CD4-positive, CD25-positive, alpha-beta regulatory T cell (primary cell): ENCODE measurements around the gene ARSK. TPM values are rescaled to one million over a fixed set of nuclear protein-coding genes. Genes with fewer than 3 reads are reported as not detected.
A peak's percentile ranks its signal among the peaks of the same experiment; 100 is the strongest.

ENCODE experiments used
- ATAC-seq, 2 donors: fragments of 150-1000 bp; cut with Tn5 transposase; one replicate each; pipeline ENCODE4 v1.10.0; 2021; ENCODE audit warnings: low read depth in 2 of 2, moderate number of reproducible peaks in 2 of 2, moderate library complexity in 1 of 2
- DNase-seq, 3 donors: peaks; one replicate each; pipeline versions ENCODE4 v3.0.0 to v3.0.0-alpha.2; 2012 to 2022; ENCODE audit warnings: mixed read lengths in 1 of 3
- H3K27ac ChIP-seq: one replicate; pipeline ENCODE4 v1.7.0; 2013; ENCODE audit warnings: mild to moderate bottlenecking, low read length; ENCODE audit not compliant: insufficient read depth, poor library complexity, severe bottlenecking
- H3K27me3 ChIP-seq: one replicate; pipeline ENCODE4 v1.7.0; 2013; ENCODE audit warnings: low read length; ENCODE audit not compliant: control insufficient read depth, insufficient read depth
- H3K36me3 ChIP-seq: one replicate; pipeline ENCODE4 v1.7.0; 2013; ENCODE audit warnings: mild to moderate bottlenecking, low read length, moderate library complexity; ENCODE audit not compliant: control insufficient read depth, insufficient read depth
- H3K4me1 ChIP-seq: 2 replicates; pipeline ENCODE4 v1.7.0; 2013; ENCODE audit warnings: mild to moderate bottlenecking, low read length; ENCODE audit not compliant: insufficient read depth, control insufficient read depth, poor library complexity, severe bottlenecking
- H3K4me3 ChIP-seq: one replicate; pipeline ENCODE4 v1.7.0; 2013; ENCODE audit warnings: low read depth, mild to moderate bottlenecking, low read length, moderate library complexity
- H3K9me3 ChIP-seq, 2 experiments: 1 replicate in 1 of 2; 2 replicates in 1 of 2; pipeline ENCODE4 v1.7.0; 2013; ENCODE audit warnings: low read length in 2 of 2, mild to moderate bottlenecking in 1 of 2, moderate library complexity in 1 of 2; ENCODE audit not compliant: control insufficient read depth in 2 of 2
- H3K27ac Mint-ChIP-seq, 3 donors: one replicate each; pipeline ENCODE4 v1.8.0; 2020 to 2022; ENCODE audit warnings: mild to moderate bottlenecking in 3 of 3, mixed read lengths in 3 of 3, moderate library complexity in 2 of 3
- H3K27me3 Mint-ChIP-seq: one replicate; pipeline ENCODE4 v1.8.0; 2022; ENCODE audit warnings: mild to moderate bottlenecking, mixed read lengths
- H3K36me3 Mint-ChIP-seq: one replicate; pipeline ENCODE4 v1.8.0; 2020; ENCODE audit warnings: mixed read lengths
- H3K4me1 Mint-ChIP-seq, 4 donors: one replicate each; pipeline ENCODE4 v1.8.0; 2020 to 2022; ENCODE audit warnings: mixed read lengths in 4 of 4, mild to moderate bottlenecking in 1 of 4
- H3K4me3 Mint-ChIP-seq, 4 donors: one replicate each; pipeline ENCODE4 v1.8.0; 2020 to 2022; ENCODE audit warnings: mild to moderate bottlenecking in 4 of 4, mixed read lengths in 4 of 4, moderate library complexity in 3 of 4
- H3K9me3 Mint-ChIP-seq, 7 donors: one replicate each; pipeline ENCODE4 v1.8.0; 2020 to 2022; ENCODE audit warnings: mixed read lengths in 7 of 7, mild to moderate bottlenecking in 3 of 7, moderate library complexity in 2 of 7
- polyA plus RNA-seq, 4 donors: library from polyadenylated mRNA; unstranded; fragments of 300-500 nt; fragmentation: Illumina TruSeq; gene quantifications; one replicate each; pipeline ENCODE4 v1.2.3, GENCODE V29; 2021
- total RNA-seq: library from RNA; stranded (reverse); gene quantifications from one replicate; pipeline ENCODE4 v1.2.3, GENCODE V29; 2022

The ARSK gene
- total and polyA plus RNA-seq, 5 donors from 2014 or later: 3.8 to 10.8 (median 9.5) TPM

GRCh38 chr5:95613514-95613913, 58.6 kb downstream of the ARSK start:
- peaks cover 6% of the 10 kb centered on the region for H3K36me3 Mint-ChIP-seq
- ATAC-seq: no peak
- H3K9me3 Mint-ChIP-seq: peaks cover 0 to 9% (median 6%) of the 10 kb centered on the region in 7 donors
- H3K4me1 Mint-ChIP-seq: peaks cover 0 to 2% (median 1%) of the 10 kb centered on the region in 4 donors
- Histone ChIP-seq H3K4me1 (no peaks in the 10 kb centered on the region), H3K9me3 (peaks cover 0 to 12% of the 10 kb centered on the region in 2 experiments), H3K27me3 (peaks cover 2% of the 10 kb centered on the region), H3K27ac (no peak overlapping the region), H3K4me3 (no peak overlapping the region), H3K36me3 (no peaks in the 10 kb centered on the region)
- H3K27me3 Mint-ChIP-seq: peaks cover 6% of the 10 kb centered on the region
- no peak overlapping the region for H3K27ac Mint-ChIP-seq
- DNase-seq: no peak
- H3K4me3 Mint-ChIP-seq: no peak overlapping the region

GRCh38 chr5:95615164-95615467, 60.2 kb downstream of the ARSK start:
- Mint-ChIP-seq H3K27ac (no peak overlapping the region), H3K27me3 (peaks cover 13% of the 10 kb centered on the region), H3K9me3 (peaks cover 0 to 9% (median 7%) of the 10 kb centered on the region in 7 donors), H3K36me3 (peaks cover 6% of the 10 kb centered on the region), H3K4me1 (peaks cover 6 to 17% (median 11%) of the 10 kb centered on the region in 4 donors), H3K4me3 (no peak overlapping the region)
- no peak overlapping the region for H3K4me3 ChIP-seq
- H3K9me3 ChIP-seq: peaks cover 0 to 12% of the 10 kb centered on the region in 2 experiments
- no peak for ATAC-seq
- peaks cover 5% of the 10 kb centered on the region for H3K27me3 ChIP-seq
- no peak for DNase-seq
- no peak overlapping the region for H3K27ac ChIP-seq
- H3K4me1 ChIP-seq: peaks cover 9% of the 10 kb centered on the region
- no peaks in the 10 kb centered on the region for H3K36me3 ChIP-seq

GRCh38 chr5:95617057-95617456, 62.2 kb downstream of the ARSK start:
- Mint-ChIP-seq H3K4me3 (peak overlapping the region in 1 of 4 donors; percentile 57), H3K4me1 (peaks cover 7 to 21% (median 18%) of the 10 kb centered on the region in 4 donors)
- H3K27ac ChIP-seq: no peak overlapping the region

GRCh38 chr5:95619096-95619495, 64.2 kb downstream of the ARSK start:
- Histone ChIP-seq H3K4me3 (peak overlapping the region; percentile 54), H3K27ac (no peak overlapping the region), H3K27me3 (peaks cover 5% of the 10 kb centered on the region), H3K4me1 (peaks cover 29% of the 10 kb centered on the region), H3K36me3 (no peaks in the 10 kb centered on the region), H3K9me3 (no peaks in the 10 kb centered on the region)
- peaks cover 13 to 35% (median 24%) of the 10 kb centered on the region in 4 donors for H3K4me1 Mint-ChIP-seq
- peak overlapping the region; percentile 85 to 95 (median 90) for H3K4me3 Mint-ChIP-seq
- ATAC-seq (no peak), DNase-seq (no peak)
- peaks cover 17% of the 10 kb centered on the region for H3K27me3 Mint-ChIP-seq
- peaks cover 3% of the 10 kb centered on the region for H3K36me3 Mint-ChIP-seq
- H3K27ac Mint-ChIP-seq: peak overlapping the region in 1 of 3 donors; percentile 18
- peaks cover 0 to 6% (median 0%) of the 10 kb centered on the region in 7 donors for H3K9me3 Mint-ChIP-seq

More at GRCh38 chr5:95617057-95617456, 62.2 kb downstream of the ARSK start:
- Histone ChIP-seq H3K36me3 (no peaks in the 10 kb centered on the region), H3K27me3 (peaks cover 5% of the 10 kb centered on the region), H3K9me3 (peaks cover 0 to 12% of the 10 kb centered on the region in 2 experiments), H3K4me1 (peaks cover 24% of the 10 kb centered on the region), H3K4me3 (no peak overlapping the region)
- Mint-ChIP-seq H3K36me3 (peaks cover 6% of the 10 kb centered on the region), H3K27ac (no peak overlapping the region), H3K9me3 (peaks cover 1 to 9% (median 7%) of the 10 kb centered on the region in 7 donors), H3K27me3 (peaks cover 17% of the 10 kb centered on the region)
- no peak for DNase-seq
- ATAC-seq: no peak

- no peak overlapping the region for H3K27ac ChIP-seq
- peaks cover 7% of the 10 kb centered on the region for H3K36me3 Mint-ChIP-seq
- no peaks in the 10 kb centered on the region for H3K36me3 ChIP-seq
- peaks cover 20% of the 10 kb centered on the region for H3K27me3 Mint-ChIP-seq
- peaks cover 0 to 6% (median 0%) of the 10 kb centered on the region in 7 donors for H3K9me3 Mint-ChIP-seq
- peak overlapping the region; percentile 54 for H3K4me3 ChIP-seq
- peaks cover 13 to 37% (median 24%) of the 10 kb centered on the region in 4 donors for H3K4me1 Mint-ChIP-seq
- ATAC-seq (no peak), DNase-seq (no peak)
- peak overlapping the region; percentile 82 to 95 (median 90) for H3K4me3 Mint-ChIP-seq
- H3K27me3 ChIP-seq: peaks cover 5% of the 10 kb centered on the region
- peaks cover 29% of the 10 kb centered on the region for H3K4me1 ChIP-seq
- H3K27ac Mint-ChIP-seq: peak overlapping the region in 2 of 3 donors; percentile 18 to 67
- H3K9me3 ChIP-seq: no peaks in the 10 kb centered on the region
Observed at GRCh38 chr5:95619514-95620029, 64.7 kb downstream of the ARSK start.

GRCh38 chr5:95620030-95620869, 65.3 kb downstream of the ARSK start, which contains the start of gene GPR150:
Gene GPR150, plus strand, starts transcription at chr5:95620087. Its CDS starts 189 bp downstream, at chr5:95620276.
- H3K36me3 Mint-ChIP-seq: peaks cover 7% of the 10 kb centered on the region
- peaks cover 13 to 37% (median 23%) of the 10 kb centered on the region in 4 donors for H3K4me1 Mint-ChIP-seq
- ATAC-seq (peak; percentile 80 to 83), DNase-seq (peak; percentile 39 to 78 (median 52))
- H3K27me3 Mint-ChIP-seq: peaks cover 15% of the 10 kb centered on the region
- peaks cover 0 to 6% (median 0%) of the 10 kb centered on the region in 7 donors for H3K9me3 Mint-ChIP-seq
- Histone ChIP-seq H3K4me1 (peaks cover 29% of the 10 kb centered on the region), H3K9me3 (no peaks in the 10 kb centered on the region), H3K27me3 (peaks cover 5% of the 10 kb centered on the region), H3K36me3 (no peaks in the 10 kb centered on the region), H3K4me3 (peak within 1 kb of the TSS; percentile 54), H3K27ac (no peak within 1 kb of the TSS)
- H3K4me3 Mint-ChIP-seq: peak within 1 kb of the TSS; percentile 85 to 95 (median 90)
- peak within 1 kb of the TSS in 2 of 3 donors; percentile 18 to 67 for H3K27ac Mint-ChIP-seq

GRCh38 chr5:95620870-95621838, 66.3 kb downstream of the ARSK start:
- peak overlapping the region in 1 of 3 donors; percentile 48 for H3K27ac Mint-ChIP-seq
- peaks cover 15% of the 10 kb centered on the region for H3K27me3 Mint-ChIP-seq
- H3K4me3 Mint-ChIP-seq: peak overlapping the region; percentile 65 to 87 (median 86)
- H3K9me3 ChIP-seq: no peaks in the 10 kb centered on the region
- H3K27ac ChIP-seq: no peak overlapping the region
- ATAC-seq (peak; percentile 42 to 55), DNase-seq (peak in 2 of 3 donors; percentile 36 to 63)
- H3K4me1 Mint-ChIP-seq: peaks cover 13 to 37% (median 23%) of the 10 kb centered on the region in 4 donors
- H3K36me3 Mint-ChIP-seq: peaks cover 7% of the 10 kb centered on the region
- H3K4me3 ChIP-seq: peak overlapping the region; percentile 53
- H3K9me3 Mint-ChIP-seq: peaks cover 0 to 6% (median 0%) of the 10 kb centered on the region in 7 donors
- H3K4me1 ChIP-seq: peaks cover 29% of the 10 kb centered on the region
- no peaks in the 10 kb centered on the region for H3K36me3 ChIP-seq
- peaks cover 5% of the 10 kb centered on the region for H3K27me3 ChIP-seq
